Measurements from ENCODE around the gene BBS12. TPM values are rescaled to one million over a fixed set of nuclear protein-coding genes. Genes with fewer than 3 reads are reported as not detected.
A peak's percentile ranks its signal among the peaks of the same experiment; 100 is the strongest.

The BBS12 gene
- total RNA-seq, 1 experiment from 2014 or later: 4.9 TPM

GRCh38 chr4:122744229-122744628 is 11.7 kb downstream of the BBS12 start:
- Histone ChIP-seq H2AFZ (no peak overlapping the region), H3F3A (ENCODE audit: insufficient read depth, low read depth) (no peaks in the 10 kb centered on the region), H3K4me2 (no peak overlapping the region), H3K27ac (no peak overlapping the region), H3K36me3 (ENCODE audit: low read depth) (no peaks in the 10 kb centered on the region), H3K4me3 (no peak overlapping the region), H3K79me2 (ENCODE audit: low read depth) (no peaks in the 10 kb centered on the region), H4K20me1 (ENCODE audit: insufficient read depth) (no peaks in the 10 kb centered on the region), H3K27me3 (ENCODE audit: insufficient read depth, low read depth) (no peaks in the 10 kb centered on the region), H3K9me2 (ENCODE audit: insufficient read depth) (no peaks in the 10 kb centered on the region), H3K4me1 (replicated peaks; ENCODE audit: insufficient read depth) (no peaks in the 10 kb centered on the region), H3K9me3 (ENCODE audit: insufficient read depth, low read depth) (peaks cover 4% of the 10 kb centered on the region; the same call in 1 of the 2 replicates)
- DNase-seq: peak in 1 of 2 experiments; percentile 57
- intact Hi-C loops (cut with micrococcal nuclease; ENCODE audit: unreplicated experiment): no loop called here
- CTCF ChIA-PET: no interaction called here
- BruUV-seq (replicated peaks): no TSS peak
- POLR2A ChIA-PET (ENCODE audit: unreplicated experiment): interaction anchor here (0.6 kb wide), 1 partner anchor 39 kb away, joined by 4 read pairs; no protein-coding TSS in a partner anchor
- TF ChIP-seq CTCF (conservative IDR thresholded peaks at IDR 0.05) (no peak), EZH2 (IDR thresholded peaks at IDR 0.05; ENCODE audit: low read depth) (no peak)

- Histone ChIP-seq H3K27ac (no peak overlapping the region), H3F3A (ENCODE audit: insufficient read depth, low read depth) (no peaks in the 10 kb centered on the region), H3K4me1 (replicated peaks; ENCODE audit: insufficient read depth) (no peaks in the 10 kb centered on the region), H3K79me2 (ENCODE audit: low read depth) (no peaks in the 10 kb centered on the region), H3K9me2 (ENCODE audit: insufficient read depth) (no peaks in the 10 kb centered on the region), H3K36me3 (ENCODE audit: low read depth) (no peaks in the 10 kb centered on the region), H3K4me3 (no peak overlapping the region), H3K27me3 (ENCODE audit: insufficient read depth, low read depth) (no peaks in the 10 kb centered on the region), H3K4me2 (no peak overlapping the region), H3K9me3 (ENCODE audit: insufficient read depth, low read depth) (peaks cover 4% of the 10 kb centered on the region; the same call in 1 of the 2 replicates), H2AFZ (no peak overlapping the region), H4K20me1 (ENCODE audit: insufficient read depth) (no peaks in the 10 kb centered on the region)
- TF ChIP-seq EZH2 (IDR thresholded peaks at IDR 0.05; ENCODE audit: low read depth): no peak
- TF ChIP-seq CTCF (conservative IDR thresholded peaks at IDR 0.05): no peak
- intact Hi-C loops (cut with micrococcal nuclease; ENCODE audit: unreplicated experiment): no loop called here
- ChIA-PET POLR2A (ENCODE audit: unreplicated experiment) (no interaction called here), CTCF (no interaction called here)
- DNase-seq: no peak
- no TSS peak for BruUV-seq (replicated peaks)
Observed at GRCh38 chr4:122746485-122746965, 14.0 kb downstream of the BBS12 start.

- POLR2A ChIA-PET (ENCODE audit: unreplicated experiment): no interaction called here
- CTCF ChIA-PET: no interaction called here
- Histone ChIP-seq H3K36me3 (ENCODE audit: low read depth) (no peaks in the 10 kb centered on the region), H3K9me3 (ENCODE audit: insufficient read depth, low read depth) (peaks cover 4% of the 10 kb centered on the region; the same call in 1 of the 2 replicates), H3F3A (ENCODE audit: insufficient read depth, low read depth) (no peaks in the 10 kb centered on the region), H2AFZ (no peak overlapping the region), H3K4me3 (no peak overlapping the region), H3K27ac (no peak overlapping the region), H3K9me2 (ENCODE audit: insufficient read depth) (no peaks in the 10 kb centered on the region), H3K4me2 (no peak overlapping the region), H3K79me2 (ENCODE audit: low read depth) (no peaks in the 10 kb centered on the region), H3K4me1 (replicated peaks; ENCODE audit: insufficient read depth) (no peaks in the 10 kb centered on the region), H3K27me3 (ENCODE audit: insufficient read depth, low read depth) (no peaks in the 10 kb centered on the region), H4K20me1 (ENCODE audit: insufficient read depth) (no peaks in the 10 kb centered on the region)
- TSS peak; percentile 8 for BruUV-seq (replicated peaks)
- intact Hi-C loops (cut with micrococcal nuclease; ENCODE audit: unreplicated experiment): no loop called here
- TF ChIP-seq CTCF (conservative IDR thresholded peaks at IDR 0.05) (no peak), EZH2 (IDR thresholded peaks at IDR 0.05; ENCODE audit: low read depth) (no peak)
- no peak for DNase-seq
Observed at GRCh38 chr4:122747068-122747467, 14.6 kb downstream of the BBS12 start.
